NB4 (cell line): ENCODE results near the gene NPIPB12.
"Not testable (repeated sequence)": the region's sequence is repeated elsewhere in the genome, so short reads cannot be mapped to it uniquely, and the experiment has no call there.

Experiments used
- CTCF ChIP-seq: IDR thresholded peaks from one replicate; pipeline ENCODE4 v1.5.1; 2012; ENCODE audit warnings: low read depth, low read length
- POLR2A ChIP-seq: IDR thresholded peaks from 2 replicates; pipeline ENCODE4 v1.6.1; 2011; ENCODE audit warnings: mild to moderate bottlenecking; ENCODE audit not compliant: insufficient read length; ENCODE audit errors: extremely low read depth

- not testable (repeated sequence) for TF ChIP-seq CTCF, POLR2A
Observed at GRCh38 chr16:29467654-29468366, 38.4 kb downstream of the NPIPB12 start.
